ENCODE measurements around the gene ARMC12.

ARMC12 gene, protein sequence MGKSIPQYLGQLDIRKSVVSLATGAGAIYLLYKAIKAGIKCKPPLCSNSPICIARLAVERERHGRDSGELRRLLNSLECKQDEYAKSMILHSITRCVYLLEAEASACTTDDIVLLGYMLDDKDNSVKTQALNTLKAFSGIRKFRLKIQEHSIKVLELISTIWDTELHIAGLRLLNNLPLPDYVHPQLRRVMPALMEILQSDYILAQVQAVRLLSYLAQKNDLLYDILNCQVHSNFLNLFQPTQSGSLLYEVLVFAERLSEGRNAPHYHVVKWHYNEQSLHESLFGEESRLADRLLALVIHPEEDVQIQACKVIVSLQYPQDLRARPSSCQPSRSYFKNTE

DNA sequence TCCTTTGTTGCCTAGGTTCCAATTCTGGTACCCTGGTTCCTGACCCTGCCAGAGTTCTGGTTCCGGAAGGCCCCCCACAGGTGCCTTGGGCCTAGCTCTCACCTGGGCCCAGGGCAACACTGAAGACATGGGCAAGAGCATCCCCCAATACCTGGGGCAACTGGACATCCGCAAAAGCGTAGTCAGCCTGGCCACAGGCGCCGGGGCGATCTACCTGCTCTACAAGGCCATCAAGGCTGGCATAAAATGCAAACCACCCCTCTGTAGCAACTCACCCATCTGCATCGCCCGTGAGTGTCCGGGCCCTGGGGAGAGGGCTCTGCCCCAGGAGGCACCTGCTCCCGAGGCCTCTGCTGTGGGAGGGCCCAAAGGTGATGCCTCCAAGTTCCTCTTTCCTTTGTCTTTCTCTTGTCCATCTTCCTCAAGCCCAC is at the start of gene ARMC12:
TSS of gene ARMC12 (plus strand) at position 51 of the 431 bp plus-strand sequence. CDS start at position 128, 77 bp downstream.
- TF ChIP-seq, protein P1, sequence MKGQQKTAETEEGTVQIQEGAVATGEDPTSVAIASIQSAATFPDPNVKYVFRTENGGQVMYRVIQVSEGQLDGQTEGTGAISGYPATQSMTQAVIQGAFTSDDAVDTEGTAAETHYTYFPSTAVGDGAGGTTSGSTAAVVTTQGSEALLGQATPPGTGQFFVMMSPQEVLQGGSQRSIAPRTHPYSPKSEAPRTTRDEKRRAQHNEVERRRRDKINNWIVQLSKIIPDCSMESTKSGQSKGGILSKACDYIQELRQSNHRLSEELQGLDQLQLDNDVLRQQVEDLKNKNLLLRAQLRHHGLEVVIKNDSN (IDR thresholded peaks at IDR 0.05): no peak
- no peak for TF ChIP-seq EP300 (IDR thresholded peaks at IDR 0.05; ENCODE audit: borderline replicate concordance)
- no peak for TF ChIP-seq ZBTB7A (IDR thresholded peaks at IDR 0.05; ENCODE audit: low read depth)
- TF ChIP-seq EGR1 (IDR thresholded peaks at IDR 0.05): no peak
- no peak for TF ChIP-seq RAD21 (IDR thresholded peaks at IDR 0.05; ENCODE audit: low read depth)
- TF ChIP-seq NFIC (IDR thresholded peaks at IDR 0.05): no peak
- TF ChIP-seq TEAD4 (IDR thresholded peaks at IDR 0.05): no peak
- TF ChIP-seq, protein P2, sequence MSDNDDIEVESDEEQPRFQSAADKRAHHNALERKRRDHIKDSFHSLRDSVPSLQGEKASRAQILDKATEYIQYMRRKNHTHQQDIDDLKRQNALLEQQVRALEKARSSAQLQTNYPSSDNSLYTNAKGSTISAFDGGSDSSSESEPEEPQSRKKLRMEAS (IDR thresholded peaks at IDR 0.05): no peak
- TF ChIP-seq, protein P3, sequence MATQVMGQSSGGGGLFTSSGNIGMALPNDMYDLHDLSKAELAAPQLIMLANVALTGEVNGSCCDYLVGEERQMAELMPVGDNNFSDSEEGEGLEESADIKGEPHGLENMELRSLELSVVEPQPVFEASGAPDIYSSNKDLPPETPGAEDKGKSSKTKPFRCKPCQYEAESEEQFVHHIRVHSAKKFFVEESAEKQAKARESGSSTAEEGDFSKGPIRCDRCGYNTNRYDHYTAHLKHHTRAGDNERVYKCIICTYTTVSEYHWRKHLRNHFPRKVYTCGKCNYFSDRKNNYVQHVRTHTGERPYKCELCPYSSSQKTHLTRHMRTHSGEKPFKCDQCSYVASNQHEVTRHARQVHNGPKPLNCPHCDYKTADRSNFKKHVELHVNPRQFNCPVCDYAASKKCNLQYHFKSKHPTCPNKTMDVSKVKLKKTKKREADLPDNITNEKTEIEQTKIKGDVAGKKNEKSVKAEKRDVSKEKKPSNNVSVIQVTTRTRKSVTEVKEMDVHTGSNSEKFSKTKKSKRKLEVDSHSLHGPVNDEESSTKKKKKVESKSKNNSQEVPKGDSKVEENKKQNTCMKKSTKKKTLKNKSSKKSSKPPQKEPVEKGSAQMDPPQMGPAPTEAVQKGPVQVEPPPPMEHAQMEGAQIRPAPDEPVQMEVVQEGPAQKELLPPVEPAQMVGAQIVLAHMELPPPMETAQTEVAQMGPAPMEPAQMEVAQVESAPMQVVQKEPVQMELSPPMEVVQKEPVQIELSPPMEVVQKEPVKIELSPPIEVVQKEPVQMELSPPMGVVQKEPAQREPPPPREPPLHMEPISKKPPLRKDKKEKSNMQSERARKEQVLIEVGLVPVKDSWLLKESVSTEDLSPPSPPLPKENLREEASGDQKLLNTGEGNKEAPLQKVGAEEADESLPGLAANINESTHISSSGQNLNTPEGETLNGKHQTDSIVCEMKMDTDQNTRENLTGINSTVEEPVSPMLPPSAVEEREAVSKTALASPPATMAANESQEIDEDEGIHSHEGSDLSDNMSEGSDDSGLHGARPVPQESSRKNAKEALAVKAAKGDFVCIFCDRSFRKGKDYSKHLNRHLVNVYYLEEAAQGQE (IDR thresholded peaks at IDR 0.05; ENCODE audit: low read depth): no peak
- no peak for TF ChIP-seq YY1 (IDR thresholded peaks at IDR 0.05; ENCODE audit: low read depth)
- no peak for TF ChIP-seq TAF1 (IDR thresholded peaks at IDR 0.05; ENCODE audit: low read depth)
- TF ChIP-seq TCF12 (IDR thresholded peaks at IDR 0.05; ENCODE audit: low read depth): no peak
- no peak for TF ChIP-seq CEBPB (IDR thresholded peaks at IDR 0.05)

DNA sequence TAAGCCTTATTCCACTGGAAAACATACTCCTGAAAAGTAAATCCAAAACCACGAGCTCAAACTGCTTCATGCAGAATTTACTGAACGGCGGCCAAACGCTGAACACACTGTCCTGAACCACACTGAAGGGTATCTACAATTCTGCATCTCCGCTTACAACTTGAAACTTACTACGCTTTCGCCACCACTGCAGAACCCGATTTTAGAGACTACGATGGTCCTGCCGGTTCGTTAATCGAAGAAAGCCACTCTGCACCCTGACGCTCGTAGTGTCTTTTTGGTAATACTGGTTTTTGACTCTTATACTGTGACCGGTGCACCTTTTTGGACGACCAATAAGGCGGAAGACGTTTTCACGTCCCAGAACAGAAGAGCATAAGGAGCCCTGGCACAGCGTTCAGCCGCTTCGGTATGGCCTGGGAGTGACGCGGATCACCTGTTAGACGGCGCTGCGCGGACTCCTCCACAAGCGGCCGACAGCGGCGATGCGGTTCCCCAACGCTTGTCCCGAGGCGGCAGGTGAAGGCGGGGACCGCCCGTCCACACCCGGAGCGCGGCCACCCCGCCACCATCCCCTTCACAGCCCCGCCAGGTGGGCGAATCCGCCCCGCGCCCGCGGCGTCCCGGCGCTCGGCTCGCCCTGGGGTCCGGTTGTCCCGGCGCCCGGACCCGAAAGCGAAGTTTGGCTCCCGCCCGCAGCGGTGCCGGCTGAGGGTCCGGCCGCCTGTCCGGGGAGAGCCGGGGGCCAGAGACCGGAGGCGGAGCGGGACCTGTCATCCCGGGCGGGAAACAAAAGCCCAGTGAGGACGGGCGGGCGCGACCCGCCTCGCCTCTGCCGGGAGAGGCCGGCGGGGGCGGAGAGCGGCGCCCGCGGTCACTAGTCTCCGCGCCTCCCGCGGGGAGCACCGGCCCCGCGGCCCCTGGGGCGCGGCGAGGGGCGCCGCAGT is 48.9 kb upstream of the ARMC12 start:
- TF ChIP-seq TEAD4 (IDR thresholded peaks at IDR 0.05) (no peak), NFIC (IDR thresholded peaks at IDR 0.05) (0 out of 2 replicates have a peak, but pooled peaks have one; percentile 6)
- TF ChIP-seq, protein P1 (IDR thresholded peaks at IDR 0.05): peak; percentile 17; the same call in 1 of the 2 replicates

DNA sequence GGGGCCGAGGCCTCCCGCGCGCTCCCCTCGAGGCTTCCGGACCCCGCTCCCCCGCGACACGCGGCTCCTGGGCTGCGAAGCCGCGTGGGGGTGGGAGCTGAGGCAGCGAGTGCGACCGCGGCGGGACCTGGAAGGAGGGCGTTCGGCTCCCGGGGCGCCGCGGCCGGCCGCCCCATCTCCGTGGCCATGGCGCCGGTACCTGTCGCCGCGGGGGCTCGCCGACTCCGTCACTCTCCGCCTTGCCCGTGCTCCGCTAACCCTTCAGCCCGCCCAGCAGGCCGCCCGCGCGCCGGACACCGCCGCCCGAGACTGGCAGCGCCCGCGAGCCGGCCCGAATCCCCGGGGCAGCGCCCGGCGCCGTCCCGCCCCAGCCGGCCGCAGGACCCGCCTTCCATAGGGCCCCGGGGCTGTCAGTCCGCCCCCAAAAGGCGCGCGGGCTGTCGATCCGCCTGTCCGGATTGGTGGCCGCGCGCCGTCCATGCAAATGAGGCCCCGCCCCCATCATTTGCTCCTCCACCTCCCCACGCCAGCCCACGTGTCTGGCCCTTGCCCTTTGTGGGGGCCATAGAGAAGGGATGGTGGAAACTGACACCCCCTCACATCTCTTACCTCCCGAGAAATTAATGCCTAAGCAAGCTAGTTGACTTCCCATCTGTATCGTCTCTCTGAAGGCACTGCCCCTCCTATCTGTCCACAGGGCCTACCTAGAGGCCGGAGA is 48.1 kb upstream of the ARMC12 start, which contains the start of gene FKBP5:
TSS of gene FKBP5 (minus strand) at position 311 of the 718 bp plus-strand sequence. CDS start 46,091 bp downstream, outside the sequence.
- TF ChIP-seq, protein P1 (IDR thresholded peaks at IDR 0.05): peak; percentile 81
- TF ChIP-seq NFIC (IDR thresholded peaks at IDR 0.05): no peak; the same call in 1 of the 2 replicates
- TF ChIP-seq, protein P2 (IDR thresholded peaks at IDR 0.05): peak; percentile 82
- TF ChIP-seq TCF12 (IDR thresholded peaks at IDR 0.05; ENCODE audit: low read depth): no peak
- TF ChIP-seq ZBTB7A (IDR thresholded peaks at IDR 0.05; ENCODE audit: low read depth): no peak; the same call in 1 of the 2 replicates
- TF ChIP-seq YY1 (IDR thresholded peaks at IDR 0.05; ENCODE audit: low read depth): 0 out of 2 replicates have a peak, but pooled peaks have one; percentile 58
- peak; percentile 68 for TF ChIP-seq EGR1 (IDR thresholded peaks at IDR 0.05)
- no peak for TF ChIP-seq FOXM1 (IDR thresholded peaks at IDR 0.05; ENCODE audit: borderline replicate concordance, low read depth)
- TF ChIP-seq EP300 (IDR thresholded peaks at IDR 0.05; ENCODE audit: borderline replicate concordance): no peak
- TF ChIP-seq CEBPB (IDR thresholded peaks at IDR 0.05): no peak
- TF ChIP-seq RAD21 (IDR thresholded peaks at IDR 0.05; ENCODE audit: low read depth): no peak
- TF ChIP-seq CREB1 (IDR thresholded peaks at IDR 0.05; ENCODE audit: low read depth): no peak
- TF ChIP-seq, protein P3 (IDR thresholded peaks at IDR 0.05; ENCODE audit: low read depth): no peak
- no peak; the same call in 1 of the 2 replicates for TF ChIP-seq TEAD4 (IDR thresholded peaks at IDR 0.05)
- TF ChIP-seq TAF1 (IDR thresholded peaks at IDR 0.05; ENCODE audit: low read depth): peak; percentile 81; the same call in 1 of the 2 replicates

DNA sequence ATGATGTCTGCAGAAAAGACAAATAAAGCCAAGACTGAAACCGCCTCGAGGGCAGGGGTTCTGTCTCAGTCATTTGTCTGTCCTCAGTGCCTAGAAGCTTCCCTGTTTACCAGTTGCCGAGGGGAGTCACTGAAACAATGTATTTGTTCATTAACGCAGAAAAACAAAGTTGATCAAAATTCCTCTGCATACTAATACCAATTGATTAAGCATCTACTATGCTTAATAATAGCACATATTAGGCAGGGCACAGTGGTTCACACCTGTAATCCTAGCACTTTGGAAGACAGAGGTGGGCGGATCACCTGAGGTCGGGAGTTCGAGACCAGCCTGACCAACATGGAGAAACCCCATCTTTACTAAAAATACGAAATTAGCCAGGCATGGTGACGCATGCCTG is 46.3 kb upstream of the ARMC12 start:
- TF ChIP-seq, protein P1 (IDR thresholded peaks at IDR 0.05): no peak
- TF ChIP-seq YY1 (IDR thresholded peaks at IDR 0.05; ENCODE audit: low read depth) (no peak), FOXM1 (IDR thresholded peaks at IDR 0.05; ENCODE audit: borderline replicate concordance, low read depth) (no peak), CREB1 (IDR thresholded peaks at IDR 0.05; ENCODE audit: low read depth) (no peak), EP300 (IDR thresholded peaks at IDR 0.05; ENCODE audit: borderline replicate concordance) (no peak), EGR1 (IDR thresholded peaks at IDR 0.05) (no peak), TEAD4 (IDR thresholded peaks at IDR 0.05) (no peak), CEBPB (IDR thresholded peaks at IDR 0.05) (no peak), RAD21 (IDR thresholded peaks at IDR 0.05; ENCODE audit: low read depth) (no peak), TAF1 (IDR thresholded peaks at IDR 0.05; ENCODE audit: low read depth) (no peak), NFIC (IDR thresholded peaks at IDR 0.05) (no peak), ZBTB7A (IDR thresholded peaks at IDR 0.05; ENCODE audit: low read depth) (no peak)
- TF ChIP-seq, protein P2 (IDR thresholded peaks at IDR 0.05): no peak

Measured in Ishikawa (cell line).